SK-N-DZ (cell line): ENCODE results near the gene FCMR.
"Not testable (repeated sequence)": the region's sequence is repeated elsewhere in the genome, so short reads cannot be mapped to it uniquely, and the experiment has no call there.

ENCODE experiments used
- DNase-seq: peaks from one replicate; pipeline ENCODE4 v3.0.0-alpha.2; 2015; ENCODE audit warnings: low spot score

The FCMR gene

DNA sequence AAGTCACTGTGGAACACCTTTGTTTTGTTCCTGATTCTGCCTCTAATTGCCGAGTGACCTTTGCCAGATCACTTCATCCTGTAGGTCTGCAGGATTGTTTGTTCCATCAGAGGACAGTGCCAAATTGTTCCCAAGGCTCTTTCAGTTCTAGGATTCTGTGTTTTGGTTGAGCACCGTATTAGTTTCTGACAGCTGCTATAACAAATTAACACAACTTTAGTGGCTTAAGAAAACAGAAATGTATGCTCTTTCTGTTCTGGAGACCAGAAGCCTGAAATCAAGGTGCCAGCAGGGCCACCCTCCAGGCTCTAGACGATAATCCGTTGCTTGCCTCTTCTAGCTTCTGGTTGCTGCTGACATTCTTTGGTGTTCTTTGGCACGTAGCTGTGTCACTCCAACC is 27.9 kb upstream of the FCMR start:
- no peak for DNase-seq

DNA sequence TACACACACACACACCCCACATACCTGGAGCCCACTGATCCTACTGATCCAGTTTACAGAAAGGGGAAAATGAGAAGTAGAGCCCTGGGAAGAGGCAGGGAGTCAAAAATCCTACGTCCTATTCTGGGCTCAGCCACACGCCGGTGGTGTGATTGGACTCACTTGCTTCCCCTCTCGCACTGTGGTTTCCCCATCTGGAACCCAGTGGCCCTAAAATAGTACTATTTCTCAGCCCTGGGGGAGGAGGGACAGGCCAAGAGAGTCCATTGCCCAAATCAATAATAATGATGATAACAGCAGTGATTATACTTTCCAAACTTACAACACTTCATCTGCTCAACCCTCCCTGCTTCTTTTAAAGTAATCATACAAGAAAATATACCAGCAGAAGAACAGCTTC is 27.5 kb upstream of the FCMR start:
- DNase-seq, result no peak

DNA sequence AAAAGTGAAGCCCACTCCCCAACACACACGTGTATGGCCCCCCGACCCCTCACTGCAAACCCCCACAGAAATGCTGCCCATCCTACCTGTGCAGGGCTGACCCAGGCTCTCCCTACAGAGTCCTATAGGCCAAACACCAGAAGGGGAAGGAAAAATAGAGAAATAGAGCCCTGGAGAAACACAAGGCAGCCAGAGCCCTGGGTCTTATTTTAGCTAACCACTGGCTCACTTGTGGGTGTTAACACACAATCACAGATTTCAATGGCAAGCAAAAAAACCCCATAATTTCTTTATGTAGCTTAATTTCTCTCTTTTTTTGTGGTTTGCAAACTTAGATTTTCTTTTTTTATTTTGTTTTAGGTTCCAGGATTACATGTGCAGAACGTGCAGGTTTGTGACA is 25.5 kb upstream of the FCMR start:
- DNase-seq, result no peak

DNA sequence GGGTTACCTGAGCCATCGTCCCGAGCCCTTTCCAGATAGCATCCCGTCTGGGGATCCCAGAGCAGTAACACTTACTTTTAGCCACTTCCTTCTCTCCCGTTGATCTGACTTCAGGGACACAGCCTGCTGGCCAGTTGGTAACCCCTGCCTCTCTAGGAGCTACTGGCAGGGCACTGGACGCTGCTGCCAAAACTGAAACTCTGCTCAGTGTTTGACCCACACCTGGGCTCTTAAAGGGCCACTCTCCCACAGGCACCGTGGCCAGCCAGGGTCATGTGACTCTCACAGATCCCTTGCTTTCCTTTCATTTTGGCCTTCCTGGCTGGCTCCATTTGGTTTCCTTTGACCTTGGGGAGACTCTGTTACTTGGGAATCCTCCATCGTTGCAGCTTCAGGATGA is 24.5 kb upstream of the FCMR start, which contains the start of gene PIGR:
Gene PIGR, minus strand, starts transcription at position 206 of the 400 bp plus-strand sequence. CDS start 5,935 bp downstream, outside the sequence.
- no peak for DNase-seq

DNA sequence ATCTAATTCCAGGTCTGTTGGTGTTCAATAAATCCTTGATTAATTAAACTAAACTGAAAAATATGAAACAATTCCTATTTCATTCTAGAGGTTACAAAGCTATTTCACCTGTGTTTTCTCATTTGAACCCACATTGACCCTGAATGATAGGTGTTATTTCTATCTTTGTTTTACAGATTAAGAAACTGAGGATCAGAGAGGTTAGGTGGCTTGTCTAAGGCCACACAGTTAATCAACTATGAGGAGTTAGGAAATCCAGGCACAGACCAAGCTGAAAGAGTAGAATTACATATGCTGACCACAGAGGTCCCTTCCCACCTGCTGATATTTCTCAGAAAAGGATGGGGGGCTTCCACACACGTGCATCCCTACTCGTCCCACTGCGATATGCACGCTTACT is 24.0 kb upstream of the FCMR start:
- DNase-seq, result no peak

DNA sequence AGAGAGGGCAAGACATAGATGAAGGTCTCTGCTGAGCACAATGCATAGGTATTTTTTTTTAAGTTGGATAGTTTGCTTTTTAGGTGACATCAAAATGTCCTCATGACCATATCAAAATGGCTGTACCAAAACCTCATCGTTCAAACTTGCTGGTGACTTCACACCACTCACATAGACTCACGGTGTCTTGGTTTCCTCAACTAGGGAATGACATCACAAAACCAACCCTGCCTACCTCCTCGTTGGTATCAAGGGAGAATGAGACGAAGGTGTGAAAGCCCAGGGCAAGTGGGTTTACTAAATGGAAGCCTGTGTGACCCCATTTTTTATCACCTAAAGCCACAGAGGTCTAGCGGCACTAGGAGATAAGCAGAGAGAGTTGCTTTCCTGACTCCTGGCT is 23.0 kb upstream of the FCMR start:
- DNase-seq, result no peak

DNA sequence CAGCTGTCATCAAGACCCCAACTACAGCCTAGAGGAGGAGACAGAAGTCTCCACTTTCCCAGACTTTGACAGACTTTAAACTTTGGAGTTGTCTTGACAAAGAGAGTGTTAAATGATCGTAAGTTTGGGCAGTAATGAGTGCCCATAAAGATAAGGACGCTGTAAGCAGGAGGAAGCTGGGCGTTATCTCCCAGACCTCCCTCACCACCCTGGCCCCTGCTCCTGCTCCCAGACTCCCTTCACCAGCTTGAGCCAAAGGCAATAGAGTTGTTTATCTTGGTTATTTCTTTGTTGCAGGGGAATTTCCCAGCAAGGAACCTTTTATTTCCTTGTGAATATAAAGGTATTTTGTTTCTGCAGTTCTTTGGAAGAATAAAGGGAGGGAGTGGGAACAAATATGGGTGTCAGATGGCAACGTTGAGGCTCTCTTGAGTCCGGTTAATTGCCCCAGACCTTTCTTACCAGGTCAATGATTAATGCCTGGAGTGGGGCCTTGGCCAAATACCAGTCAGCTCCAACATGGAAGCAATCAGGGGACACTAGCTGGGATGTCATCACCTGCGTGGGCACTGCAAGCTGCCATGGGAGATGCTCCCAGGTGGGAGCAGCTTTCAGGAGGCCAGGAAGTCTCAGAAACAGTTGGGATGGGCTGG is 20.2 kb upstream of the FCMR start:
- no peak for DNase-seq

DNA sequence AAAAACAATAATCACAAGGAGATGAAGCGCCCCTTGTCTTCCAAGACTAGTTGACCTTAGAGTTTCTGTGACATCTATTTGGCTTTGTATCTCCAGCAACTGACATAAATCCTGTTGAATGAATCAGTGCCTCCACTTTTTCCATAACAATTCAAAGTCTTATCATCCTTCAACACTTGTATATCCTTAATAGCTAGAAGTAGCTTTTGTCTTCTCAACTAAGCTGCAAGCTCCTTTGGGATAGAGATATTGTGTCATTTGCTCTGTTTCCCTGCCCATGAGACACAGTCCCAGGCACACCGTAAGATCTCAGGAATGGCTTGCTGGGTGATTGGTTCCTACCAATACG is 18.8 kb upstream of the FCMR start:
- DNase-seq, result no peak

DNA sequence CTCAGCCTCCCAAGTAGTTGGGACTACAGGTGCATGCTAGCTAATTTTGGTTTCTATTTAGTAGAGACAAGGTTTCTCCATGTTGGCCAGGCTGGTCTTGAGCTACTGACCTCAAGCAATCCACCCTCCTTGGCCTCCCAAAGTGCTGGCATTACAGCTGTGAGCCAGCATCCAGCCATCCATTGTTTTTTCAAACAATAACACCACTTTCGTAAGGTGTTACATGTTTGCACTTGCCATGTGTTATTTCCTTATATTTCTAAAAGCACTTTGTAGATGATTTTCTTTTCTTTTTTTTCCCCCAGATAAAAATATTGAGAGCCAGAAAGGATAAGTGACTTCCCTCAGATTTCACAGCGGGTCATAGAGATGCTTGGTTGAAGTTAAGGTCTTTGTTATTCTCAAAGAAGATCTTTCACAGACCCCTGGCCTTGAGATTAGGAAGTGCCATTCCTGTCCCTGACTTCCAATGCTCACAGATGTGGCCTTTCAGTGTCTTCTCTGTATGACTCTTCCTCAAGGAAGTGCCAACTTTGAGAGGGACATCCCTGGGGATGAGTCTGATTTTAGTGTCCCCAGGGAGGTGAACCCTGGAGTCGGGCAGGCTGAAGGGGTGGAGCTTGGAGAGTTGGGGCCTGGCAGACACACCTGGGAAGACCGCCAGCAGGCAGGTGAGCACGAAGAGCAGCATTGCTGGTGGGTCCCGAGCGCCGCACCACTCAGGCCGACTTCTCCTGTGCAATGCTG is 18.3 kb upstream of the FCMR start:
- no peak for DNase-seq

DNA sequence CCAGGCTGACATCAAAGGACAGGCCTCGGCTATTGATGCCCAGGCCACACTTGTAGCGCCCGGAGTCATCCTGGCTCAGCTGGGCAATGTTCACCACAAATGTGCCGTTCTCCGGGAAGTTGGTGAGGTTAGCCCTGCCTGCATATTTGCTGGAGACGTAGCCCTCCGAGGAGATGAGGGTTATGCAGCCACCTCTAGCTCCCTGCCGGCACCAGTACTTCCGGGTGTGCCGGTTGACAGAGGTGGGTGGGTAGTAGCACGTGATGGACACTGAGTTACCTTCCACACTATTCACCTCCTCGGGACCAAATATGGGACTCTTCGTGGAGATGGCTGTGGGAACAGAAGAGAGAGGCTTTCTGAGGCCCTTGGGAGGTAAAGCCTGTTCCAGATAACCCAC is 17.4 kb upstream of the FCMR start:
- no peak for DNase-seq

DNA sequence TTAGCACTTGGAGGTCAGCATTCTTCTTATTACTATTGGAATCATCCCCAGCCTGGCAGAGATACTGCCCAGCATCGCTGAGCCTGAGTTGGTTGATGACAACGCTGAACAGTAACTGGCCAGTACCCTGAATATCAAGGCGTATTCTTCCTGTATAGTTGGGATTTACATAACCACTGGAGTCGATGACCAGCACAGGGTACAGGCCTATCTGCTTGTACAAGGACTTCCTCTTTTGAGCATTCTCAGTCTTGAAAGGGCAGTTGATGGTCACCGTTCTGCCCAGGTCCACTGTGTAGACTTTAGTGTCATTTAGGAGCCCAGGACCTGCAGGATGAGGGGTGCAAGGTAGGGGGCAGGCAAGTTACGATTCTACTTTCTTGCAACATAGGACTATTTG is 15.7 kb upstream of the FCMR start:
- no peak for DNase-seq

DNA sequence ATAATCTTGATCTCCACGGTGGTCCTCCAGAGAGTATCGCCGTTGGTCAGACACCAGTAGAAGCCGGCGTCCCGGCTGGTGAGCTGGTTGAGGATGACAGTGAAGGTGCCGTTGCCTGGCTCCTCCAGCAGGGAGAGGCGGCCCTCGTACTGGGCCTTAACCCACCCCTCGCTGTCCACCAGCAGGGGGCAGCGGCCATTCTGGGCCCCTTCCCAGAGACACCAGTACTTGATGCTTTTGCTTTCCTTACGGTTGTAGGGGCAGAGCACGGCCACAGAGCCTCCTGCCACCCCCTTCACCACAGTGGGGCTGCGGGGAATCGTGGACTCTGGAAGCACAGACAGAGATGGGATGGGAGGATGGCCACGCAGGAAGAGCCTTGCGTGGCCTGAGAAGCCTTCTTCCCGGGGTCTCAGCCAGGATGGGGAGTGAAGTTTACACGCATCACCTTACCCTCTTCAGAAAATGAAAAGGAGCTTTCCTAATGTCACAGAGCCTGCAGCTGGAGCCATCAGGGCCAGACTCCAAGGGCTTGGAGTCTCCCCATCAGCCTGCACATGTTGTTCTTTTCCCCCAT is 13.8 kb upstream of the FCMR start:
- DNase-seq, result peak; percentile 7

DNA sequence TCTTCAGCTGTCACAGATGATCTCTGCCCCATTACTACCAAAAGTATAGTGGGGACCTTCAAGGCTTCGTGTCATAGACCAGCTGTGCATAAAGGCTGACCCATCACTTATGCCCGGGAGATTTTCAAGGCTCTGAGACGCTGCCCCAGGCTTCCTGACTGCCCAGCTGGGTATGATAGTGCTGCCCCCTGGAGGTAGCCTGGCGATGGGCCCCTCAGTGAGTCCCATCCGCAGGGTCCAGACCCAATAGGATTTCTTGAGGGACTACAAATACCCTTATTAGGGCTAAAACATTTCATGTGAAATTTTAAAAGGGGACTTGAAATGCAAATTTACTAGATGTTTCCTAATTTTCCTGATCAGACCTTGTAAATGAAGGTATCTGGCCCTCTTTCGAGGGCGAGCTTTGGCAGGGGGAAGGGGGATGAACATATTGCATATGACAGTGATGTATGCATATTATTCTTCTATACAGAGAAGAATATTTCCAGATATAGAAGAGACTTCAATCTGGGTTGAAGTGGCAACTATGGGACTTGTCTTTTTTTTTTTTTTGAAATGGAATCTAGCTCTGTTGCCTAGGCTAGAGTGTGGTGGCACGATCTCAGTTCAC is 11.7 kb upstream of the FCMR start:
- no peak for DNase-seq

DNA sequence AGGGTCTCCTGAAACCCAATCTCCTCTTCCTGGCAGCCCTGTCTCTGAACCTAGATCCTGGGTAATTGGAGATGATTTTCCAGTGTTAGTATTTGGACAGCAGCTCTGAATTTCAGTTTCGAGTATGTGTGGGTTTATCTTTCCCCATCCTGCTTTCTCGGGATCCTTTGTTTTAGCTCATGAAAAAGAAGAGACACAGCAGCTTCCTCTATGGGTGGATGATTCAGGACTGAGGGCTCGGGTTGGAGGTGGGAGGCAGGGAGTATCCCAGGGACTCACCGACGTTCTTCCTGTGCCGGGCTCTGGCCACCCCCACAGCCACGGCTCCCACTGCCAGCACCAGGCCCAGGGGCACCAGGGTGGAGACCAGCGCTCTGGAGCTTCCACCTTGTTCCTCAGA is 10.4 kb upstream of the FCMR start:
- DNase-seq, result no peak

DNA sequence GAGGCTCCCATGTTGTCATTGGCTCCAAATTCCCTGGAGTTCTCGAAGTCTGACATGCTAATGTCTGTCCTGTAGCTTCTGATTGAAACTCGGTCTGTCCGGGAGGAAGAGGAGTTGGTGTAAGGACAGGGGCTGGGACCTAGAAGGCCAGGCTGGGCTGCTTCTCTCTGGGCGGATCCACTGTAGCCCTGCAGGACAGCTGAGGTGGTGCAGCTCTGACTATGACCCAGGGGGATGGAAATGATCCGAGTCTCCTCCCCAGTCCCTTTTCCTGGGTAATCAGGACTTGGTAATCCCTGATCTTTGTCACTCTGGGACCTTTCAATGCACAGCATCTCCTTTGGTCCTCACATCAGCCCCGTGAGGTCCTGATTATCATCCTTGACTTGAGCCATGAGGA is 10.0 kb upstream of the FCMR start:
- DNase-seq, result no peak

DNA sequence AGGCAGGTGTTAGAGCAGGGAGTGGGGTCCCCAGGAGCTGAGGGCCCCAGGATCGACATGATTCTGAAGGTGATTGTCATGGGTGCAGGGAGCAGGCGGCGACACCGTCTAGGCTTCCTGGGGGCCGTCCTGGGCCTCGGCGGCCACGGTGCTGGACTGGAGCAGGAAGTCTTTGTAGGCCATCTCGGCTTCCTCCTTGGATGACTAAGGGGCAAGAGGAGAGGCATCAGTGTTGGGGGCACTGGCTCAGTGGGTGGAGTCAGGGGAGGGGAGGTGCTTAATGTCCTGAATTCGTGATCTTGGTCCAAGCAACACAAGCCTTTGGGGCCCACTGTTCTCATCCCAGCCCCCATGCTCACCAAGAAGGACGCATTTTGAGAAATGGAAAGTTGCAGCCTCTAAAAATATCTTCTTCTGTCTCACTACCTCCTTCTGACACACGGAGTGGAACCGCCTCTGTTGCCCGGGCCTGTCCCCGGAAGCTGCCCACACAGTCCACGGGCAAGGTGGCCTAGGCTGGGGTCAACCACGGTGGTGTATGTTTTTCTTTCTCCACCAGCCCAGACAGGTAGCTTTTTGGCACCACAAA is 8.6 kb upstream of the FCMR start:
- DNase-seq, result no peak

DNA sequence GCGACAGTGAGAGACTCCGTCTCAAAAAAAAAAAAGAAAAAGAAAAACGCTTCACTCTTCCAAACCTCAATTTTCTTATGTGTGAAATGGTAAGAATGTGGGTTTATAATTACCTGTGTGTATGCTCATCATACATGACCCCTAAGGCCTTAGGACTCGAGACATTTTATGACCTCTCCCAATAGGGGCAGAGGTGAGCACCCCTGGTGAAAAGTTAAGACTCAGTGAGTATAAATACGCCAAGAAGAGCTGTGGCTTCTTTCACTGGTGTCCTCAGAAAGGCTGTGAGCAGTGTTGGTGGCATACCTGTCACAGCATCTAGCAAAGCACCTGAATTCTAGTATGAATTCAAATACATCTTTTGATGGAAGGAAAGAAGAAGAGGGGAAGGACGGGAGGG is 7.8 kb upstream of the FCMR start:
- DNase-seq, result no peak

DNA sequence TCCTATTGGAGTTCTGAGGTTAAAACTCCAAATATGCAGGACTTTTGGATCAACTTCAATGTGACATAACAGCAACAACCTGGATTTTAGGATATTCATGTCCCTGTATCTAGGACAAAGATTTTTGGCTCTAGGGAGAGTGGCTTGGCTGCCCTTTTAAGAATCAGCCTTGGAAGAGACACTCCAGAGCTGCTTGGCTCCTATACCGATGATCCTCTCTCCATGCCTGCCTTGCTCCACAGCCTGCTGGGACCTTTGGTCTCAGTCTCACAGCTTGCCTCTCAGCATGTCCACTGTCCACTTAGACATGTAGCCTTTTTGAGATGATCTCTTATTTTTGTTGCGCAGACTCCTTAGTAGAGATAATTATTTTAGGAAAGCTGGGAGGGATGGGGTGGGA is 4.5 kb upstream of the FCMR start:
- no peak for DNase-seq

DNA sequence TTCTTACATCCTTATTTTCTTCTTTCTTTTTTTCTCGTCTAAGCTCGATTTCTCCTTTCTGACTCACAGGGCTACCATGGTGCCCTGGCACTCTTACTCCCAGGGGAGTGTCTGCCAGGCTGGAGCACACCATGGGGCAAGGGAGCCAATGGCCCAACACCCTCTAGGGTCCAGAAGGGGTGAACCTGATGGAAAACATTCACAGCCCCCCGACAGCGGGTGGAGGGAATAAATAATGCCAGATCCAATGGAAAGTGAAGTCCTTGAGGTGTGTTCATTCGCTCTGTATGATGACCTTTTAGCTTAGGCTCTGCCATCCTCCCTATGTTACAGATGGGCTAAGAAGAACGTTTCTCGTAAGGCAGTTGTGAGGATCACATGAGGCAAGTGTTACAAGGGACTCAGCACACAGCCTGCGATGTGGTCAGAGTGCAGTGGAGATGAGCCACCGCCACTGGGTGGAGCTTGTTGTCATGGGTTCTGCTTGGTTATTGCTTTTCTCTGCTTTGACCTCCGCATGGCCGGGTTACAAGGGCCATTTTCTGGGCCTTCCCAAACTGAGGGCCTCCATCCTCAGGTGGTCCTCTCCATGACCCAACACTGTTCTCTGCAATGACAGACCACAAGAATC is 3.5 kb upstream of the FCMR start:
- DNase-seq, result peak; percentile 11

DNA sequence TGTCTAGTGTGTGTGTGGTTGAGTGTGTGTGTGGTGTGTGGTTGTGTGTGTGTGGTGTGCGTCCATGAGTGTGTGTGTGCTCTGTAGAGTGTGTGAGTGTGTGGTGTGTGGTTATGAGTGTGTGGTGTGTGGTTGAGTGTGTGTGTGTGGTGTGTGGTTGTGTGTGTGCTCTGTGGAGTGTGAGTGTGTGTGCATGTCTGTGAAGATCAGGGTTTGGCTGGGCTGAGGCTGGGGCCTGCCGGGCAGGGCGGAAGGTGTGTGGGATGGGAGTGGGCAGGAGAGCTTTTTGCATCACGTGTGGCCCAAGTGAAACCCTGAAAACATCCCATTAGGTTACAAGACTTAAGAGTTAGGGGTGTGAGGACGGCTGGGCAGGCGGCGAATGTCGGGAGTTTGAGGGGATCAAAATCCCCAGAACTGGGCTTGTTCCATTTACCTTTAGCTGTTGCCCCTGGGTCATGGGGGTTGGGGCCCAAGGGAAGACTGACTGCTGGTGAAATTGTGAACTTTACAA is 2.9 kb upstream of the FCMR start:
- DNase-seq, result no peak

DNA sequence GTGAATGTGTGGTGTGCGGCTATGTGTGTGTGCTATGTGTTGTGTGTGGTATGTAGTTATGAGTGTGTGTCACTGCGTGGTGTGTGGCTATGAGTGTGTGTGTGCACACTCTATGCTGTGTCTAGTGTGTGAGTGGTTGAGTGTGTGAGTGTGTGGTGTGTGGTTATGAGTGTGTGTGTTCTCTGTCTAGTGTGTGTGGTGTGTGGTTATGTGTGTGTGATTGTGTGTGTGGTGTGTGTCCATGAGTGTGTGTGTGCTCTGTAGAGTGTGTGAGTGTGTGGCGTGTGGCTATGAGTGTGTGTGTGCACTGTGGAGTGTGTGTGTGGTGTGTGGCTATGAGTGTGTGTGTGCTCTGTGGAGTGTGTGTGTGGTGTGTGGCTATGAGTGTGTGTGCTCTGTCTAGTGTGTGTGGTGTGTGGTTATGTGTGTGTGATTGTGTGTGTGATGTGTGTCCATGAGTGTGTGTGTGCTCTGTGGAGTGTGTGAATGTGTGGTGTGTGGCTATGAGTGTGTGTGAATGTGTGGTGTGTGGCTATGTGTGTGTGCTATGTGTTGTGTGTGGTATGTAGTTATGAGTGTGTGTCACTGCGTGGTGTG is 2.3 kb upstream of the FCMR start:
- not testable (repeated sequence) for DNase-seq
